AG10803 (cell line): ENCODE results near the gene ANKS6.

Experiments used
- DNase-seq: peaks from one replicate; pipeline ENCODE4 v3.0.0; 2010; ENCODE audit warnings: low read depth
- H3K4me3 ChIP-seq: 2 replicates; pipeline ENCODE4 v1.5.1; 2011; ENCODE audit warnings: mild to moderate bottlenecking, low read length, control low read depth
- CTCF ChIP-seq: conservative IDR thresholded peaks from 2 replicates; pipeline ENCODE4 v1.5.1; 2011; ENCODE audit warnings: mild to moderate bottlenecking, low read length, control low read depth, inconsistent platforms

Gene ANKS6

DNA sequence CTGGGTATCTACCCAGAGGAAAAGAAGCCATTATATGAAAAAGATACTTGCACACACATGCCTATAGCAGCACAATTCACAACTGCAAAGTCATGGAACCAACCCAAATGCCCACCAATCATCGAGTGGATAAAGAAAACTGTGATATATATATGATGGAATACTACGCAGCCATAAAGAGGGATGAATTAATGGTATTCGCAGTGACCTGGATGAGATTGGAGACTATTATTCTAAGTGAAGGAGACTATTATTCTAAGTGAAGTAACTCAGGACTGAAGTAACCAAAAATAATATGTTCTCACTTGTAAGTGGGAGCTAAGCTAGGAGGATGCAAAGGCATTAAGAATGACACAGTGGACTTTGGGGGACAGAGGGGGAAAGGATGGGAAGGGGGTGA, 57.6 kb downstream of the ANKS6 start:
- TF ChIP-seq CTCF = no peak
- no peak for DNase-seq
- H3K4me3 ChIP-seq = no peak overlapping the region

GRCh38 chr9:98736226-98736625, 60.1 kb downstream of the ANKS6 start:
- no peak for TF ChIP-seq CTCF
- no peak for DNase-seq
- no peak overlapping the region for H3K4me3 ChIP-seq

DNA sequence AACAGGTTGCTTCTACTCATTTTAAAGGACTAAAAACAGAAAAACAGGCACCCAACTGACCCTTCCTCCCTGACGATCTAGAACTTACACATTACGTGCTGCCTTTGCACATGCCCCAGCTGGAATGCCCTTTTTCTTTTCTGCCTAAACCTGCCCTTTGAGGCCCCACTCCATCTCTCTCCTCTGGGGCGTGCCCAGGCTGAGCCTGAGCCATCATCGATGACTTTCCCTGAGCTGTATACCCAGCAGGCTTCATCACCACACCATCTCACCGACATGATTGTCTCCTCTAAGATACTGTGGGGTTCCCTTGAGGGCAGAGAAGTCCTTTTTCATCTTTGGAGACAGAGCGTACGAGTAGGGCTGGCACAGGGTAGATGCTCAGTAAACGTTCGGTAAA, 63.6 kb downstream of the ANKS6 start:
- no peak for TF ChIP-seq CTCF
- no peak for DNase-seq
- no peak overlapping the region for H3K4me3 ChIP-seq

DNA sequence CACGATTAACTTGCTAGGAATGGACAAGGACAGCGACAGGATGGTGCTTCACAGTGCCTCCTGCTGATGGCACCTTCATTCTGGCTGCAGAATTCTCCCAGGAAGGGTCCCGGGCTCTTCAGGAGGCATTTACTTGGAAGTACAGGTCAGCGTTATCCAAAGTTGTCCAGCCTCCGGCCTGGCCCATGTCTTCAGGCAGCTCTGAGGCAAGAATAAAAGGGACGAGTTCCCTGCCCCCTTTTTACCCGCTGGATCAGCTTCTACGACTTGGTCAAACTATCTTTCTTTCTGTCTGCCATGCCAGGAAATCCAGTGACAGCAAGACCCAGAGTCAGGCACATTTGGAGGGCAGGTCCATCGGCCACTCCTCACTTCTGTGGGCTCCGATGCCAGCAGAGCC, 64.3 kb downstream of the ANKS6 start:
- no peak for DNase-seq
- no peak for TF ChIP-seq CTCF
- no peak overlapping the region for H3K4me3 ChIP-seq

GRCh38 chr9:98730871-98731270, 65.5 kb downstream of the ANKS6 start:
- no peak for TF ChIP-seq CTCF
- no peak for DNase-seq
- no peak overlapping the region for H3K4me3 ChIP-seq

- no peak for TF ChIP-seq CTCF
- H3K4me3 ChIP-seq = no peak overlapping the region
- no peak for DNase-seq
Measured at GRCh38 chr9:98728500-98728899, 67.9 kb downstream of the ANKS6 start.

- H3K4me3 ChIP-seq = no peak overlapping the region
- TF ChIP-seq CTCF = no peak
- DNase-seq = no peak
Measured at GRCh38 chr9:98727428-98727827, 68.9 kb downstream of the ANKS6 start.
